Measurements from ENCODE around the gene MAP3K3.

GRCh38 chr17:63635290-63635689, 13.1 kb downstream of the MAP3K3 start:
- TF ChIP-seq CTCF (IDR thresholded peaks at IDR 0.05; ENCODE audit: insufficient read depth, low read length) = no peak
- no peak for TF ChIP-seq SPI1 (IDR thresholded peaks at IDR 0.05; ENCODE audit: borderline replicate concordance, low read depth)
- no peak for TF ChIP-seq POLR2AphosphoS5 (IDR thresholded peaks at IDR 0.05; ENCODE audit: low read depth)

All from HL-60 (cell line).